ENCODE measurements around the gene SPDEF.

Gene SPDEF

GRCh38 chr6:34534146-34534545 lies 22.0 kb downstream of the SPDEF start:
- Histone ChIP-seq H3K4me1 (ENCODE audit: control insufficient read depth, insufficient read depth, low read length) (no peaks in the 10 kb centered on the region), H3K36me3 (ENCODE audit: control insufficient read depth in 2 of 2, insufficient read depth in 1 of 2, low read length in 2 of 2) (no peaks in the 10 kb centered on the region), H3K4me3 (ENCODE audit: low read depth, low read length) (no peak overlapping the region), H3K9me3 (ENCODE audit: control insufficient read depth, insufficient read depth, low read depth, low read length) (no peaks in the 10 kb centered on the region), H3K27ac (ENCODE audit: extremely low read depth, low read depth, low read length) (no peak overlapping the region)
- no peak for TF ChIP-seq SP3 (tag by site-specific recombination; IDR thresholded peaks at IDR 0.05)
- no peak for TF ChIP-seq ZNF692 (tag by site-specific recombination; IDR thresholded peaks at IDR 0.05)
- no peak for TF ChIP-seq ZNF114 (tag by site-specific recombination; IDR thresholded peaks at IDR 0.05)
- no peak for TF ChIP-seq ZNF548 (tag by site-specific recombination; IDR thresholded peaks at IDR 0.05)
- TF ChIP-seq ZNF398 (tag by site-specific recombination; IDR thresholded peaks at IDR 0.05) = no peak
- no peak for TF ChIP-seq PRDM2 (tag by site-specific recombination; IDR thresholded peaks at IDR 0.05; ENCODE audit: borderline replicate concordance)
- no peak for TF ChIP-seq SETDB1 (IDR thresholded peaks at IDR 0.05; ENCODE audit: insufficient read length, low read length)
- TF ChIP-seq ZNF704 (tag by site-specific recombination; IDR thresholded peaks at IDR 0.05) = no peak
- TF ChIP-seq ZNF791 (tag by site-specific recombination; IDR thresholded peaks at IDR 0.05) = no peak
- TF ChIP-seq ZNF600 (tag by site-specific recombination; IDR thresholded peaks at IDR 0.05) = no peak
- no peak for TF ChIP-seq ZNF561 (tag by site-specific recombination; IDR thresholded peaks at IDR 0.05; ENCODE audit: borderline replicate concordance)
- TF ChIP-seq AEBP2 (tag by site-specific recombination; IDR thresholded peaks at IDR 0.05; ENCODE audit: borderline replicate concordance) = no peak
- no peak for TF ChIP-seq GLI2 (tag by site-specific recombination; IDR thresholded peaks at IDR 0.05; ENCODE audit: borderline replicate concordance, low read depth)
- TF ChIP-seq ZBTB11 (tag by site-specific recombination; conservative IDR thresholded peaks at IDR 0.05; ENCODE audit: low read depth) = no peak
- no peak for TF ChIP-seq ZBTB44 (tag by site-specific recombination; IDR thresholded peaks at IDR 0.05)
- TF ChIP-seq ZNF221 (tag by site-specific recombination; IDR thresholded peaks at IDR 0.05; ENCODE audit: borderline replicate concordance) = no peak
- no peak for TF ChIP-seq ZSCAN16 (tag by site-specific recombination; IDR thresholded peaks at IDR 0.05)
- no peak for TF ChIP-seq HOXA7 (CRISPR knock-in tag; IDR thresholded peaks at IDR 0.05; ENCODE audit: borderline replicate concordance)
- ChIA-PET POLR2A (no interaction called here), CTCF (interaction anchor here (0.7 kb wide), 2 partner anchors 49 to 75 kb away, joined by 3 read pairs; no protein-coding TSS in a partner anchor)

Data from HEK293 (cell line).